A172 (cell line): Measurements from ENCODE around the gene SLC2A6. TPM values are rescaled to one million over a fixed set of nuclear protein-coding genes. Genes with fewer than 3 reads are reported as not detected.
A peak's percentile ranks its signal among the peaks of the same experiment; 100 is the strongest.

Experiments used
- DNase-seq: peaks from one replicate; pipeline ENCODE4 v3.0.0-alpha.2; 2015; ENCODE audit warnings: low spot score
- total RNA-seq: library from RNA; depleted of rRNA; stranded (reverse); fragments of >200 nt; shearing (Covaris generic); gene quantifications from 2 replicates; pipeline ENCODE4 v1.2.3, GENCODE V29; 2014

Gene SLC2A6
- total RNA-seq, 1 experiment from 2014 or later = 42.1 TPM

GRCh38 chr9:133496861-133497842, 18.3 kb upstream of the SLC2A6 start:
- DNase-seq = no peak

GRCh38 chr9:133495327-133496293, 16.7 kb upstream of the SLC2A6 start:
- DNase-seq = no peak

GRCh38 chr9:133494636-133495326, 15.9 kb upstream of the SLC2A6 start:
- no peak for DNase-seq

GRCh38 chr9:133493845-133494540, 15.1 kb upstream of the SLC2A6 start:
- no peak for DNase-seq

- DNase-seq = no peak
Measured at GRCh38 chr9:133493428-133493827, 14.5 kb upstream of the SLC2A6 start.

- DNase-seq = peak; percentile 39
Measured at GRCh38 chr9:133492061-133493021, 13.4 kb upstream of the SLC2A6 start.

GRCh38 chr9:133491656-133491925, 12.7 kb upstream of the SLC2A6 start:
- no peak for DNase-seq

- DNase-seq = no peak
Measured at GRCh38 chr9:133490865-133491655, 12.2 kb upstream of the SLC2A6 start.

- no peak for DNase-seq
Measured at GRCh38 chr9:133490201-133490681, 11.3 kb upstream of the SLC2A6 start.

- DNase-seq = no peak
Measured at GRCh38 chr9:133489253-133490190, 10.6 kb upstream of the SLC2A6 start.

- no peak for DNase-seq
Measured at GRCh38 chr9:133488686-133489252, 9.9 kb upstream of the SLC2A6 start.

- DNase-seq = no peak
Measured at GRCh38 chr9:133487331-133487725, 8.4 kb upstream of the SLC2A6 start.

GRCh38 chr9:133485531-133486260, 6.8 kb upstream of the SLC2A6 start:
- no peak for DNase-seq

GRCh38 chr9:133484671-133485437, 6.0 kb upstream of the SLC2A6 start:
- no peak for DNase-seq

- no peak for DNase-seq
Measured at GRCh38 chr9:133483611-133484010, 4.7 kb upstream of the SLC2A6 start.
